NCI-H345 (cell line): ENCODE data around the gene DLEU7.

Experiments used
- DNase-seq: peaks from one replicate; lab custom pipeline; 2025; lab: John Stamatoyannopoulos, UW

The DLEU7 gene

DNA sequence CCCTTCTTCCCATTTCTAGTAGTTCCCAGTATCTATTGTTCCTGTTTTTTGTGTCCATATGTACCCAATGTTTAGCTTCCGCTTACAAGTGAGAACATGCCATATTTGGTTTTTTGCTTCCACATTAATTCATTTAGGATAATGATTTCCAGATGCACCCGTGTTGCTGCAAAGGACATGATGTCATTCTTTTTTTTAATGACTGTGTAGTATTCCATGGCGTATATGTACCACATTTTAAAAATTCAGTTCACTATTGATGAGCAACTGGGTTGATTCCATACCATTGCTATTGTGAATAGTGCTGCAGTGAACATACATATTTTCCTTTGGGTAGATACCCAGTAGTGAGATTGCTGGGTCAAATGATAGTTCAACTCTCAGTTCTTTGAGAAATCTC, 50.5 kb downstream of the DLEU7 start:
- no peak for DNase-seq

DNA sequence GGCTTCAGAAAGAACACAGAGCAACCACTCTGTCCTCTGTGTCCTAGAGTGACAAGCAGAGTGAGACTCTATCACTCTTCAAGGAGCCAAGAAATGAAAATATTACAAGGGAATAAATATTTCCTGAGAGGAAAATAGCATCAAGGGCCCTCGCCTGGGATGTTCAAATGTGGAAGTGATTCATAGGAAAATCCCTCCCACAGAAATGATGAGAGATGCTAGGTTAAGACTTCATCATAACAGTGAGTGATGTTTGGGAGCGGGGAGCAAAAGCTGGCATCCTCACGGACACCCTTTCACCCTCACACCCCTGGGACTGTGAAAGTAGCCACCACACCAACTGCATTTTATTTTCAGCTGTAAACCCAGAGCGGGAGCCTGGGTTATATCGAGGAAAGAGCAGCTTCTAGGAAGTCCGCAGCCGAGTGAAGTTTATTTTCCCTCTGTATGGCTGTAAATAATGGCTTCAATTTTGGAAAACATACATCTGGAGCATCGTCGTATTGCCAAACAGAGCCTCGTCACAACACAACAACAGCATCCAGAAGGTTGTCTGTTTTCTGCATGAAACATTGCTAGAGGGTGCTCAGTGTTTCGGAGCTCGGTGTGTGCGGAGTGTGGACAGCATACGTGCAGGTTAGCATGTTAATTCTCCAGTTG, 54.8 kb downstream of the DLEU7 start:
- DNase-seq = no peak

DNA sequence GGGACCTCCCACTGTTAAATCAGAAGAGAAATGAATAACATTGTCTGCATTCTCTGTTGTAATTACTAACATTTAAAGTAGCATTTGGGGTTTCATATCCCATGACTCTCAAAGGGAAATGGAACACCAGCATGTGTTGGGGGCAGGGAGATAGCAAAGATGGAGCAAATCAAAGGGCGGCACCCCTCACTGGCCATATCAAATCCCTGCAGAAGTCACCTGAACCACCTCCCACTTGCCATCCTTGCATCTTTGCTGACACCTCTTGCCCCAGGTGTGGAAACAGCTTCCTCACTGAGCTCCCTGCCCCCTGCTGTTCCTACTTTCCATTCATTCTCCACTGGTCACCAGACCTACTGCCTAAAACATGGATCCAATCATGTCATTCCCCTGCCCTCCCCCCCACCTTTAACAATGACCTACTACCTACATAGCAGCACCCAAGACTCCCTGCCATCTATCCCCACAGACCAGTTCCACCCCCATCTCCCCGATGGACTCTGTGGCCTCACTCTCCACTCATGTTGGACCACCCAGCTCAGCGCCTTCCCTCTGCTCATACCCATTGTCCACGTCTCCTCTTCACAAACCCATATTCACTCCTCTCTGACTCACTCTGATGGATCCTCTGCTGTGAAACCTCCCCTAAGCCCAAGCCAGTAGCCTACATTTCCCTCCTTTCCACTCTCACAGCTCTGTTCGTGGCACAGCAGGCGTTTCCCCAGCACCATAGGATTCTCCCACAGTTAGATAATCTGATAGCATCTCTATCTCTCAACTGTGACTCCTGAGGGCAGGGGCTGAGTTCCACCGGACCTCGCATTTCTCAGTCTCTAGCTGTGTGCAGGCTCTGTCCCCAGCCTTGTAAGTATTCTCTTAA, 55.9 kb downstream of the DLEU7 start:
- DNase-seq = no peak

DNA sequence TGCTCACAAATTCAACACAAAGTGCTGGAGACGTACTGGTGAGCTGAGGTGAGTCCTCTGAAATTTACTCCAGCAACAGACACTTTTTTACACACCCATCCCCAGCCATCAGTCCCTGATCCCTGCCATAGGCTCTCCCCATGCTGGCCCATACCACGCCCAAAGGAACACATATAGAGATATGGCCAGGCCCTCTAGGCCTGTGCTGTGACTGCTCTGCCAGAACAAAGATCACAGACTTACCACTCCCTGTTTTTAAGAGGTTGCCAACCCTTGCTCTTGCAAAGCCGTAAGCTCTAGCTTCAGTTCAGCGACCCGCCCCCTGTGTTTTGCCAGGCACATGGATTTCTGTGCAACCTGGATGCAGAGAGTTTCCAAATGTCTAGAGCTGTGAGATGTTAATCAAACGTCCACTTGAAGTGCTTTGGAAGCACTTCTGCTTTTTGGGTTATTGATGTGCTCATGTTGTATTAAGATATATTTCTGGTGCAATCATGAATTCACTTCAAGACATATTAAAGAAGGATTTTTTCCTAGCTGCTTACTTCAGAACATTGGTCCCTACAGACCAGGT, 59.7 kb downstream of the DLEU7 start:
- DNase-seq = no peak

DNA sequence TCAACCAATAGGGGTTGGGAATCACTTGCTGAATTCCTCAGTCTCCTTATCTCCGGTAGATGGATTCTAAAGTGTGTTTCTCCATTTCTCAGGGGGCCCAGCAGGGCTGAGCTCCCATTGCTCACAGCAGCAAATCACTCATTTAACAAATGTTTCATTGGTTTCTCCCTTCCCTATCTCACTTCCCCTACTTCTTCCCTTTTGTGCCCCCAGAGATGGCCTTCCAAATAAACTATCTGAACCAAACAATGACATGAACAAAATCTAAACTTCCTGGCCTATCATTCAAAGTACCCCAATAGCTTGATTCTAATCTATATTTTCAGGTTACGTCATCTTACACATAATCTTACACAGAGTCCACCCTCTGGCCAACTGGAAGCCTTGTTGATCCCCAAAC, 60.4 kb downstream of the DLEU7 start:
- DNase-seq = no peak

DNA sequence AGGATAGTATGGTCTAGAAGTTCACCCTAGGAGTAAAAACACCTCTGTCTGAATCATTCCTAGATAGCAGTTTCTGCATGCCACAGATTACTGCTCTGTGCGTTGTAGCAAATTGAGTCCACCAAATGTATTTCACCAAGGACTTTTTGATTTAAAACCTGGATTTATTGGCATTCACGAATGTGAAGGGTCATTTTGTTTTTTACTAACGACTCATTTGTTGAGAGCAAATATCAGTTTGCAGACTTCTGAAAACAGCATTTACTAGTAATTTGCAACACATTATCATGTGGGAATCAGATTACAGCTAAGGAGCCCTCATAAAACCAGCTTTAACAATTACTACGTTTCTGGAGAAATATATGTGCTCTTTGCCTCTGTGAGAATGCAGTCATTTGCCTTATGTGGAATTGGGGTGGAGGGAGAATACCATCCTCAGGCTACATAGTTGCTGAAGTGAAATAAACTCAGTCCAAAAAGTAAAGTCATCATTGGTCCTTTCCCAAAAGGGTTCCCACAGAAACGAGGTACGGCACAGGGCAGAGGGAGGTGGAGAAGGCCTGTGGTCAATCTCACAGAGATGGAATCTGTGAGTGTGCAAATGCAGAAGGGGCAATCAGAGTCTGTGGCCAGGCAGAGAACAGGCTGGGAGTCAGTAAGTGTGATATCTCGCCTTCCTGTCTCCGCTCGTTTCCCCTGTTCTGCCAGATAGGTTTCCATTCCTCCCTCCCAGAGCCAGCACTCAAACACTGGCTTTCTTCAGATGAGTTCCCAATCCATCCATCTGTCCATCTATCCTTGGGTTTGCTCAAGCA, 63.1 kb downstream of the DLEU7 start:
- DNase-seq = no peak

DNA sequence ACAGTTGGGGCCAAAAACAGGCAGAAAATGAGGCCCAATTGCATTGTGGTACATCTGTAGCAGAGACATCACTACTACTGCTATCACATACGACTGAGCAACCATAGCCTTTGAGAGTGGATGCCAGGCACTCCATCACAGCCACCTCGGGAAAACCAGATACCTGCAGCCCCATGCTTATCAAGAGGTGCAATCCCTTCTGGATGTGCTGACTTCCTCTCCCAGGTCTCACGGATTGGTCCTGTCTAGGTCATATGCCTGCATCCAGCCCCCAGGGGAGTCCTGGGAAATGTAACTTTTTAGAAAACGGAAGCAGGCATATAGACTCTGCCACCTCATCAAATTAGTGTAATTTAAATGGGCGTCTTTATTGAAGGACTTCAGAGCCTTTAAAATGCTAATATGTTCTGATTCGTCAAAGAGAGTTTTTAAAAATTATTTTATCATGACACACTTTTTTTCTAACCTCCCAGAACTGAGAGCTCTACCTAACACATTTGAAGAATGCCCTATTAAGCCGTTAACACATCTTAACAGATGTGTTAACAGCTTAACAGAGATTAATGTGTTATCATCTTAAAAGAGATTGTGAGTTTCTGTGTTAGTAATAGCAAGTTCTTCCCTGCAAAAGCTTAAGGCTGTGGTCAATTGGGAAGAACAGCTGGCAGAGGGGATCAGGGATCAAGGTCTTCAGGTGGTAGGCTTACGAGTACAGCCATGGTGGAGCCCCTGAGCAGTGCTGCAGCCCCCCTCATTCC, 63.9 kb downstream of the DLEU7 start:
- no peak for DNase-seq
